HG03558 (cell line): Measurements from ENCODE around the gene SPOCK1.
"Not testable (repeated sequence)": the region's sequence is repeated elsewhere in the genome, so short reads cannot be mapped to it uniquely, and the experiment has no call there.

Source experiments
- ATAC-seq: cut with Tn5 transposase; IDR thresholded peaks from one replicate; pipeline ENCODE4 v1.9.1; 2021; ENCODE audit warnings: moderate number of reproducible peaks; ENCODE audit not compliant: unreplicated experiment; ENCODE audit errors: extremely low read depth

Gene SPOCK1

DNA sequence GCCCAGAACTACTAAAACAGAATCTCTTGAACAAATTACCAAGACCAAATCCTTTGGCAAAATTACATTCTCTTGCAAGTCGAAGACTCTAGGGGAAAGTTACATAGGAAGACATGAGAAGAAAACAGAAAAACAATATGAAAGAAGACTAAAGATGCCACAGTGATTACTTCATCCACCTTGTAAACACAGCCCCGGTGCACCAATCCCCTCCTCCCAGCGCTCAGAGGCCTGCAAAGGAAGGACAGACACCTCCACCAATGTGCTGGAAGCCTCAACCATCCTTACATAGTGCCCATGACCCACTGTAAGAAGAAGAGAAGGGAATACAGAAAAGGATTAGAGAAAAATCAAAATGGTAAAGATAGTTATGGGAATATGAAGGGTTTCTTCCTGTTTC lies 218.5 kb downstream of the SPOCK1 start:
- no peak for ATAC-seq

DNA sequence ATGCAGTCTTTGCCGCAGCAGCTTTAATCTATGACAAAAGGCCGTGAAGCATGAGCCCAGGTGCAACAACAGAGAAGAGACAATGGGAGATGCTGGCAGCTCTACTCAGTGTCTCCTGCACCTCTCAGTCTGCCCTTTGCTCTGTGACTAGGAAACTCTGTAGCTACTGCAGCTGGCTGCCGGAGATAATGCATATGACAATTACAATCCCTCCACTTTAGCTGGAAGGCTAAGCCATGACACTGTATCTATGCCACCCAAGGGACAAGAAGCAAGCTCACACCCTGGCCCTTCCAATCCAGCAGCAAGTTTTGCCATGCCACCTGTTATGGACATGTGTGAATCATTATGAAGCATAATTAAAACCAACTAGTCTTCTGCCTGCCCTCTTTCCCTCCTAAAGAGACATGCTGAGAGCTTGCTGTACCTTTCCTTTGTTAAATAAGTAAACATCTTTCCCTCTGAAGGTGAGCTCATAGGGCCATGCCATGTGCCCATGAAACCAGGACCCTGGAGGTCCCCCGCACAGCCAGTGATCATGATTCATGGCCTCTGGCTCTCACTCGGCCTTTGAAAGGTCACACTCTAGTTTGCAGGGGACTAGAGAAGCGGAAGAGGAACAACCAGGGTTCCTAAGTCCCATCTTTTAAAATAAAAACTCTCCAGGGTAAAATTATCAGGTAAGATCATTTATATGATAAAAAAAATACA lies 219.4 kb downstream of the SPOCK1 start:
- ATAC-seq: no peak

DNA sequence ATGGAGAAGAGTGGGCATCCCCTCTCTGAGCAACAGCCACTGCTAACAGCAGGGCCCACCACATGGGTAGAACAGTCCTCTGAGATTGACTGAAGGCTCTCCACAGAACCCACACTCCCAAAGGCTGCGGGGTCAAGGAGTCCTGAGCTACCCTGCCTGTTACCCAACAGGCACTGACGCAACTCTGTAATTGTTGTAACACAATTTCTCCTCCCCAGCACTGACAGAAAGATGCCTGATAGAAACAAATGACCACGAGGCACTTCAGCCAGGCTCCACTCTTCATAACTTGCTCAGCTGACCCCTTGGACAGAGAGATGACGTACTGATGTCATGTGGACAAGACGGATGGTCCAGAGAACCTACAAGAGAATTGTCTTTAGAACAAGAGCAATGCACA lies 220.7 kb downstream of the SPOCK1 start:
- no peak for ATAC-seq

DNA sequence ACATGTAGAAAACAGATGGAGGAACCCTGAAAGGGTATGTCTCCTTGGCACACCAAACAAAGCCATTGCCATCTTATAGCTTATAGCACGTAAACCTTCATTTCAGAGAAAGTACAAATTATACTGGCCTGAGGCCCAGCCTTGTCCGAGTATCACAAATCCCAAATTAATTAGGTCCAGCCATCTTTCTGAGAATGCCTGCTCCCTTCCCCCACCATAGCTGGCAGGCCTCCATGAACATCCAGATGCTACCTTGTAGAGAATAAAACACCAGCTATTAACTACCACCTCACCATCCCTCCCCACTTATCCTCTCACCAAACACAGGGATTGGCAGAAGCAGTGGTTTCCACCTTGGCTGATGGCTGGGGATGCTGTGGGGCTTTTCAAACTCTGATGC lies 224.0 kb downstream of the SPOCK1 start:
- no peak for ATAC-seq

DNA sequence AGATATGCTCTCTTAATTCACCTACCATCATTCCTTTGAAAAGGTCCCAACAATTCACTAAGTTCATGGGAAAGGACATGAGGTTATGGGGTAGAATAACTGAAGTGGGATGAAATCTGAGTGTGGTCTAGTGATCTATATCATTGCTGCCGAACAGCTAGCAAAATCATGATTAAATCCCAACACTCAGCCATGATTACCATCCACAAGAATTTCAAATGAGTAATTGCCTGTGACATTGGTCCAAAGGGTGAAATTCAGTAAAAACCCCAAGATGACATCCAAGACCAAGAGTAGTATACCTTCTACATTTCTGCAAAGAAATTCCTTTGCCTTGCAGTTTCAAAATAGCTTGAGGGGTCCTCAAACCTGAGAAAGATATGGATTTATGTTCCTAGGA lies 225.6 kb downstream of the SPOCK1 start:
- no peak for ATAC-seq

DNA sequence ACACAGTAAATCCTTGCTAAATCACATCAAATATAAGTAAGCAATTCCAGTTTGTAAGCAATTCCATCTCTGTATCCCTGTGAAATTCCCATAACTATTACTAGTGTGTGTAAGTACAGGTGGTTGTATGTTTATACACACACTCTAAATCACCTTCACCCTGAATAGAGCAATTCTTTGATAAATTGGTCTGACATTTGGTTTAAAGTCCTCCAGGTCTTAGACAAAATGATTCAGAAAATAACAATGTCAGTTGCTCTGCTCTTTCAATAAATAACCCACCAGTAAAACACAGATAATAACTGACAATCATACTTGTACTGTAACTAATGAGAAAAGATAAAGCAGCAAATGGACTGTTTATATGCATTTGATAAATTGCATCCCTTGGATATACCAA lies 226.3 kb downstream of the SPOCK1 start:
- ATAC-seq: no peak

DNA sequence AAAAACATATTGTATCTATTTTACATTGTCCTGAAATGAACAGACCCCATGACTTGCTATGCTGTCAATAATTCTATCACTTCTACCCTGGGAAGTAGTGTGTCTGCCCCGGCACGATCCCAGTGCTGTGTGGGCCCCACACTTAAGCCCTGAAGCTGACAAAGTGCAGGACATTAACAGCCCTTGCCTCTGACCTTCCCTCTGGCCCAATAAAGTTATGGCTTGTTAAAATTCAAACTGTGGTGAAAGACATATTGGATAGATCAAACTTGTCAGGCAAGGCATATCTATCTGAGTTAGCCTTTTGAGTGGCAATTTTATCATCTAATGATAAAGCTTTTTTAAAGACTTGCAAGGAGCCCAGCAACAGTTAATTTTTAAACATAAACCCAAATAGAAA lies 229.2 kb downstream of the SPOCK1 start:
- ATAC-seq: no peak

DNA sequence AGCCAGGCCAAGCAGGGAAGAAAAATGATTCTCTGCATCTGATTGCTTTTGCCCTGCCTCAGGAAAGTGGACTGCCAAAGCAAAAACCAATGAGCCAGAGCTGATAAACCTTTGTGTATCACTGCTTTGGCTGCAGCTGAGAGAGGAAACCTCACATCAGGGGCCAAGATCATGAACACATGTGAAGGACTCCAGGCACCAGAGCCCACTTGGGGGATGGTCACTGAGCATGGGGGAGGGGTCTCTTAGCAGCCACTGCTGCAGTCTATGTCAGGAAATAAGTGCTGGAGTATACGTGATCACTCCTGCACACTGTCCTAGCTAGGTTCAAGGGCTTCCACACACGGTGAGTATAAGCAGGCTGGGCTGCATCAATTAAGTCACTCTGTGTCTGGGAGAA lies 229.9 kb downstream of the SPOCK1 start:
- ATAC-seq: no peak

DNA sequence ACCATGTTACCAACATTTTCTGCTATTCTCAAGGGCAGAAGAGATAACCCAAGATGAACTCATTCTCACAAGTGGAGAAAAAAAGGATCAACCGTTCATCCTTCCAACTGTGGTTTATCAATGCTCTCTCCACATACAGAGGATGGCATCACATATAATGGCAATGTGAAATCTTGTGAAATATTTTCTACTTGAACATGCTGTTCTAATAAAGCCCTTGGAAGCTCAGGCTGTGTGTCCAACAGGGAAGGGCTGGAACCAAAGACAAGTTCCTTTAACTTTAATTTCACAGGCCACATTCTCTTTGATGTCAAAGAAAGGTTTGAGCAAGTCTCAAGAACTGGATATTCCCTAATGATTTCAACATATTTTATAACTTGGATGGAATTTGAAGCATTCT lies 230.5 kb downstream of the SPOCK1 start:
- ATAC-seq: no peak

DNA sequence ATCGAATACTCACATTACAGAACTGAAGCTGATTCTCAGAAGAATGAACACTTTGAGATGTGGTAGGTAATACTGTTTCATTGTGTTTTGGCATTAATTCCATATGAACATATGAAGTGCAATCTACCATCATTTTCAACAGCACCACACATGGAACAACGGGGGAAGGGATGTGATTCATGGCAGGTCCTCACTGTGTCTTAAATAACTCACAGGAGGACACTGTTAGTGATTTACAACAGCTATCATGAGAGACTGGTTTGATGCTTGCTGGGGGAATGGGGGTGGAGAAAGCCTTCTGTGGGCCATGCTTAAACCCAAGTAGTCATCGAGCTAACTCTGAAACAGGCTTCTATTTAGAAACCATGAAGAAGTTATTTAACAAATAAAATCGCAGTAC lies 232.9 kb downstream of the SPOCK1 start:
- no peak for ATAC-seq

DNA sequence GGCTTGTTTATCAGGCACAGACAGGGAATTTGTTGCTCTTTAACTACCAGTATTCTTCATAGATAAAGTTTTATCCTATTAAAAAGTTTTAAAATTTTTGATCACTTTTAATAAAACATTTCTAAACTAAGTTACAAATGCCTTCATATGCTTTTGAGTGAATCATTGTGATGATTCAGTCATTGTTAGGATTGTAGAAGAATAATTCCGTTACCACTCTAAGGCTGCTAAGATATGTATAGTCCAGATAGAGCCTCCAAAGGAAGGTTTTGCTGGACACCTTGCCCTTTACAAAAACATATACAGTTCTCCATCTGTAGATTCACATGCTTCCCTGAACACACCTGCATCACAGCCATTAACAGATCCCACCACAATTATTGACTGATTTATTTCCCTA lies 233.7 kb downstream of the SPOCK1 start:
- ATAC-seq: no peak

DNA sequence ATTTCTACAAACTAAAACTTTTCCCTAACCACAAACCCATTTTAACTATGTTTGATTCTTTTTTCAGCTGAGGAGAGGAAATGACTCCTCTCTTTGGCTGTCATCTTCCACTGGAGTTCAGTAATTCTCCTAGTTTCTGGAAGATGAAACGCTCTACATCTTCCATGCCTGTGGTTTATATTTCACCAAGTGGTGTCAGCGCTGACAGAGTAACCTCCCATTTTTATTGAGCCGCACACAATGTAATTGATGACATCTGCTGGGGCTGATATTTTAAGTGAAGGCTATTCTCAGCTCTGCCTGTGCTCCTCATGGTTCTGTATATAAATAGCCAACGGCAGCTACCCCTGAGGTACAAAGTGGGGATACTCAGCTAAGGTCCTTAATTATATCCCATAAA lies 234.6 kb downstream of the SPOCK1 start:
- ATAC-seq: no peak

DNA sequence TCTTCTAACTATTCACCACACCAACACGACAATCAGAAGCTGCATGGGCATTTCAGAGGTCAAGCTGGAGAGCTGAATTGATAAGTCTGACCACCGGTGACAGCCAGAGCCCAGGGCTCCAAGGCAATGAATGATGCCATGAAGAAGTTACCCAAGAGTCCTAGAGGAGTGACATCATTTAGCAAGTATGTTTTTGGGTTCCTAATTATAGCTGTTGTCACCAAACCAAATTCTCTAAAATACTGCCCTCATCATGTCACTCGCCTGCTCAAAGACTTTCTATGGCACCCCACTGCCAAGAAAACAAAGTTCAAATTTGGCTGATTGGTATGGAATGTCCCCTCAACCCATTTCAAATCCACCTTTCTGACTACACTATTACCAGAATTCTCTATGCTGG lies 235.1 kb downstream of the SPOCK1 start:
- ATAC-seq: no peak

DNA sequence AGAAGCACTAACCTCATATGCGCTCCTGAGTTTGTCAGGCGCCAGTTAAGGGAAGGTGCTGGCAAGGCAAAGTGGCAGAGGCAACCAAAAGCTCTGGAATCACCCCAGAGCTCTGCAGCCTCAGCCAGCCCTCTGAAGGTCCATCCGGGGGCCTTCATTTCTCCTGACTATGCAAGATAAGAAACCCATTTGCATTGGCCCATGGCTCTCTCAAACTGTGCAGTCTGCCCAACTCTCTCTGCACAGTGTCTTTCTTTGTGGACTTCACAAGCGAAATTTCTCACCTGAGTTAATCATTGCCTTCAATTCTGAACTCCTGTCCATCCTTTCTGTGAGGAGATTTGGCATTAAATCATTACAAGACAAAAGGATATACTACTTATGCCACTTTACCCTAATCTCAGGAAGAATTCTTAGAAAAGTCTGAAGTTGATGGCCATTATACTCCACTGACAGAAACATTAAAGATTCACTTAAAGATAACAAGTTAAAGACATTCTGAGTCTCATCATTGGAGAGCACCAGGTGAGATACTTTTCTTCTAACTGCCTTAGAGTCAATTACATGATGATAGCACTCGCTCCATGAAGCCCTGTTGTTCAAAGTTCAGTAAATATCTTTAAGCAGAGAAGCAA lies 235.6 kb downstream of the SPOCK1 start:
- ATAC-seq: no peak

DNA sequence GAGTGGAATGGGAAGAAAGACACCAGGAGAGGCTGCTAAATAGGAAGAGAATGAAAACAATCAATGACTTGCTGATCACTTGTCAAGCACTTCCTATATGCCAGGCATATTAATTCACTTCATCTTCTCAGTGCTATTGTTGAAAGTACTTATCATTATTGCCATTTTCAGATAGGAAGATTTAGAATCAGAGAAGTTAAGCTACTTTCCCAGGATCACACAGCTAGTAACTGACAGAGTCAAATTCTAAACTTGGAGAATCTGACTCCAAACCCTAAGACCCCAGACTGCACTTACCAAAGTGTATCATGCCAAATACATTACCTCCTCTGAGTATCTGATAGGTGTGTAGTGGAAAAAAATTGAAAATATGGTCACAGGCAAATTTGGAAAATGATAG lies 236.3 kb downstream of the SPOCK1 start:
- no peak for ATAC-seq

DNA sequence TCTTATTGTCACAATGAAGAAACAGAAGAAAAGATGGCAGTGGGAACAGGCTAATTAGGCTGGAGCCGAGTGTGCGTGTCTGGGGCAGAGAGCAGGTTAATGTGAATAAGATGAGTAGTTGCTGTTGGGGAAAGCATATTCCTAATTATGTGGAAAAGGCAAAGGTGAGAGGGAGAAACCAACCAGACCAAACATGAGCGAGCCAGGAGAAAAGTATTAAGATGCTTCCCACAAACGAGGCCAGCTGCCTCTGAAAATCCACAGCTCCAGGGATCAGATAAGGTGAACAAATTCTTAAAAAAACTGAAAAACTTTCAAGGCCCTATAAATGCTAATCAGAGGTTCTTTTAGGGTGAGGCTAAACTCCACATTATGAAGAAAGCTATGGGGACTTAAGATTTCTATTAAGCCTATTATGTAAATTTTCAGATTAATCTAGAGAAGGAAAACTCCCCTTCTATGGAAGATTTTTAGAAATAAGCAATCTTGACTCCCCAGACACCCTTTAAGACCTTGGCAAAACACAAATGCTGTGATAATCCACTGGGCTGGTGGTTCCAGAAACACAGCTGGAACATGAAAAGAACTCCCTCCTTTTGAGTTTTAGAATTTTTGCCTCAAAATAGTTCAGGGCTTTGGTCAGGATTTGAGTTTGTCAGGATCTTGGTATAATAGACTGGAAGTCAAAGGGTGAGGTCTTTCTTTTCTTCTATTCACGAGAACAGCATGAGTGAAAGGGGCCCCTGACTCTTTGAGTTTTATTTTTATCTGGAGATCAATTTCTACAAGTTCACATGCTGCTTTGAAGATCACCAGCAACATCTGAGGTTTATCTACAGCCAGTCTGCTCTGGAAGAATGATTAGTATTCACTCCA lies 238.1 kb downstream of the SPOCK1 start:
- ATAC-seq: no peak

DNA sequence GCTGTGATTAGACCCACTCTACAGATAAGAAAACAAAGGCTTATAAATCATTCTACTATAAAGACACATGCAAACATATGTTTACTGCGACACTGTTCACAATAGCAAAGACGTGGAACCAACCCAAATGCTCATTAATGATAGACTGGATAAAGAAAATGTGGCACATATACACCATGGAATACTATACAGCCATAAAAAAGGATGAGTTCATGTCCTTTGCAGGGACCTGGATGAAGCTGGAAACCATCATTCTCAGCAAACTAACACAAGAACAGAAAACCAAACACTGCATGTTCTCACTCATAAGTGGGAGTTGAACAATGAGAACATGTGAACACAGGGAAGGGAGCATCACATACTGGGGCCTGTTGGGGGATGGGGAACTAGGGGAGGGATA lies 240.0 kb downstream of the SPOCK1 start:
- not testable (repeated sequence) for ATAC-seq

DNA sequence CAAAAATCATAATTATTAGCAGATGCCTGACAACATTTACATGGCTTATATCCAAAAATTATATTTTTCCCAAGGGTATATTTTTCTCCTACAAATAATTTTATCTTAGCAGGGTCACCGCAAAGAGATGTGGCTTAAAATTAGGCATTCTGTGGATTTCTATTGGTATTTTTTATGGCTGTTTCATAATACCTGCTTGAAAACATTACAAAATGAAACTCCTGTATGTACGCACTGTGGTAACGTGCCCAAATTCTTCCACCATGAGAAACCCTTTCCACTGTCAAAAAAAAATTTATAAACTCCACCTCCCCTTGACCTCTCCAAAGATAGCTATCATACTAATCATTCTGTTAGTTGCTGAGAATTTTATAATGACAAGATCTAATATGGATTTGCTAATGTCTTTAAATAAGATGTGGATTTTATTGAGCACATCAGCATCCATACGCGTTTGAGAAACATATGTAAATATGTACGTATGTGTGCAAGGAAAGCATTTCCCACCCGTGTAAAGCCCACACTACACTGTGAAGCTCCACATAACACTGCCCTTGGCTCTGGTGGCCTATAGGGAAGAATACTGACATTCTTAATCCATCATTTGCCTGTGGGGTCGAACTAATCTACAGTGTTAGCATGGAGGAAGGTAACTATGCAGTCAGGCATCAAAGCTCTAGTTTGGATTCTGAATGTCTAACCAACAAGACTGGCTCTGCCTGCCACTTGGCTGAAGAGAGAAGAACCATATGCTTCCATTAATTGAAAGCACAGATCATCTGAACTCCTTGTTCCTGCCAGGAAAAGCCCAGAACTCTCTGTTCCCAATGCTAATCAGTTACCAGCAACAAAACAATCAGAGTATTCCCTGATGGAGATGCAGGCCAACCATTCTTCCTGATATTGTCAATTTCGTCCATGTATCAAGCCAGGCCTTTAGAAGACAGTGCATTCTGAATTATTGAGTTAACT lies 244.7 kb downstream of the SPOCK1 start:
- ATAC-seq: no peak

DNA sequence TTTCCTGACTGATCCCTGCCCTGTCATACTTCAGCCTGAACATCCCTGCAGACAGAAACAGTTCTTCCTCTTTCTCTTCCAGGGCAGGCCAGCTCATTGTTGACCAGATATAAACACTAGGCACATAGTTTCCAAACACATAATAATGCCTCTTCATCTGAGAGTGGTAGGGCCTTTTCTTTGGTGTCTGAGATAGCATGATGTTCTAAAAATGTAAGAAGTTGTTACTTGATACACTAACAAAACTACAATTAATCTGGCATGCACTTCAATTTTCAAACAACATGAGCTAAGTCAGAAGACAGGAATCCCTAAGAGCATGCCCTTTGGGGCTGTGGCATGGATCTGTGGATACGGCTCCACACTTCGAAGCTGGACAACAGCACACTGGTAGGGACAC lies 246.6 kb downstream of the SPOCK1 start:
- no peak for ATAC-seq

DNA sequence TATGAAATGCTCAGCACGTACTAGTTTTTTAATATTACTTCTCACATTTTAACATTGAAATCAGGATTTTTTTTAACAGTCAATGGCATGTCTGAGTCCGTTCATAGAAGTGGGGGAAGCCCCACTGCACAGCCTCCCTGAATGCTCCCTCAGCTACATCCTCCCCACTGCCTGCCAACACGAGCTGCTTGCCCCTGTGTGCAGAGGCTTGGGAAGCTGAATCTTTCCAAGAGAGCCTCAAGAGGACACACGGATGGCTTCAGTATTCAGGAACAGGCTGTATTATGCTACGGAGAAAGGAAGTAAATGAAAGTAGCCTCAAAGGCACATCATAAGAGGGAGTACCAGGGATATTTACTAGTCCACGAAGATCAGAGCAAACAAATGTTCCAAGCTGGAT lies 248.7 kb downstream of the SPOCK1 start:
- ATAC-seq: no peak
